Fibroblast of pulmonary artery (primary cell): ENCODE results near the gene SMAD7.

ENCODE experiments used
- DNase-seq: peaks from one replicate; pipeline ENCODE4 v3.0.0-alpha.2; 2010; ENCODE audit warnings: low read depth
- H3K4me3 ChIP-seq: replicated peaks from 2 replicates; pipeline ENCODE4 v1.5.1; 2011; ENCODE audit warnings: low read depth, mild to moderate bottlenecking, control low read depth, low read length, moderate library complexity
- TF ChIP-seq, protein P1 (sequence below): IDR thresholded peaks from 2 replicates; pipeline ENCODE4 v1.5.1; 2011; ENCODE audit warnings: mild to moderate bottlenecking, control low read depth, low read length, inconsistent platforms; ENCODE audit errors: missing control alignments

Gene SMAD7

DNA sequence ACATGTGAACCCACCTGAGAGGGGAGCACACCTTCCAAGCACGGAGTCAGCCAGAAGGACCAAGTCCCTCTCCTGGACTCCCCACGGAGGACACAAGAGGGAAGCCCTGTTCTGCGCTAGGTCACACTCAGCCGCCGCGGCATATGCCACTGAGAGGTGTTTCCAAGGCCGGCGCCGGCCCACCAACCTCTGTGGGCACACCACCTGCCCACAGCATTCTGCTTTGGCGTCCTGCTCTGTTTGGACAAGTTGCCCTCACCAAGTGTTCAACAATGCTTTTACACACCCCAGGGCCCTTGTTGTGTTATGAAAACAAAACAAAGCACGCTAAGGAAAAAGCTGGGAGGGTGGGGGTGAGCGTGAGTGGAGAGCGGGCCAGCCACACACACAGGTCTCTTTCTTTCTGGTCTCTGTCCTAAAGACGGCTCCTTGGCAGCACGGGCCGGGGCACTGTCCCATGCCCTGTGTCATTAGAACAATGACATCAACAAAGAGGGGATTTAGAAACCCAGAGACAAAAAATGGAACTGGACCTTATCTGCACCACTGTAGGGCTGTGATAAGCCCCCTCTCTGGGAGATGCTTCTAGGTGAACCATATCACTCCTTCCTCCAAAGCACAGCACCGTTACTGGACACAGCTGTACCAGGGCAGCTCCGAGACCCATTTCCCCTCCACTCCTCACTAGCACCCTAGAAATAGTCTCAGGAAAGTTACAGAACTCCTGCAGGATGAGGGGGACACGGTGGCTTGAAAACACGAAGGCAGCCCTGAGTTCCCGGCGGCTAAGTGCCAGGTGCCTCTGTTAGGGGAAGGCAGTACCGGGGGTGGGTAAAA, 17.0 kb downstream of the SMAD7 start:
- no peak overlapping the region for H3K4me3 ChIP-seq
- TF ChIP-seq, protein P1, sequence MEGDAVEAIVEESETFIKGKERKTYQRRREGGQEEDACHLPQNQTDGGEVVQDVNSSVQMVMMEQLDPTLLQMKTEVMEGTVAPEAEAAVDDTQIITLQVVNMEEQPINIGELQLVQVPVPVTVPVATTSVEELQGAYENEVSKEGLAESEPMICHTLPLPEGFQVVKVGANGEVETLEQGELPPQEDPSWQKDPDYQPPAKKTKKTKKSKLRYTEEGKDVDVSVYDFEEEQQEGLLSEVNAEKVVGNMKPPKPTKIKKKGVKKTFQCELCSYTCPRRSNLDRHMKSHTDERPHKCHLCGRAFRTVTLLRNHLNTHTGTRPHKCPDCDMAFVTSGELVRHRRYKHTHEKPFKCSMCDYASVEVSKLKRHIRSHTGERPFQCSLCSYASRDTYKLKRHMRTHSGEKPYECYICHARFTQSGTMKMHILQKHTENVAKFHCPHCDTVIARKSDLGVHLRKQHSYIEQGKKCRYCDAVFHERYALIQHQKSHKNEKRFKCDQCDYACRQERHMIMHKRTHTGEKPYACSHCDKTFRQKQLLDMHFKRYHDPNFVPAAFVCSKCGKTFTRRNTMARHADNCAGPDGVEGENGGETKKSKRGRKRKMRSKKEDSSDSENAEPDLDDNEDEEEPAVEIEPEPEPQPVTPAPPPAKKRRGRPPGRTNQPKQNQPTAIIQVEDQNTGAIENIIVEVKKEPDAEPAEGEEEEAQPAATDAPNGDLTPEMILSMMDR: no peak
- peak; percentile 6 for DNase-seq

DNA sequence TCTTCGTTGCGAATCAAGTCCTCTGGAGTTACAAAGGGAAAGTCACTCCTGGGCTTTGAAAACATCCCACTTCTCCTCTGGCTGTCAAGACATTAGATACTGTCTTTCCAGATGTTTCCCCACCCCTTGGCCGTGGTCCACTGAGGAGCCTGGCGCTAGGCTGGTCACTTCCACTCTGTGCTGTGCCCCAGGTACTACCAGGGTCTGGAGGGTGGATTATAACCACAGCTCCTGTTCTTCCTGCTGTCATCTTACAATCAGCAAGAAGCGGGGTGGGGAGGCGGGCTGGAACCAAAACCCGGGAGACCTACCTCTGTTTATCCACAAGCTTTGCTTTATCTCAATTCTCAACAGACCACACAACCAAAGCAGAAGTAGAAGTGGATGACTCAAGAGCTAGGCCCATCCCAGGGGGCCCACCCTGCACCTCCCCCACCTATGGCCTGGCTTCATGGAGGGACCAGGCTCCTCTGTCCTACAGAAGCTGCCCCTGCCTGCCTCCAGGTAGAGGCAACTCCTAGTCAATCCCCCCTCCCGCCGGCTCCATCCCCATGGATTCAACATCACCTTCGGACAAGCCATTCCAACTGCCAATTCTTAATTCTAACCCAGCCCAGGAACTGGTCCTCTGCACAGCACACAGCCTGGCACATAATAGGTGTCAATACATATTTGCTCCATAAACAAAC, 17.8 kb downstream of the SMAD7 start:
- no peak overlapping the region for H3K4me3 ChIP-seq
- peak; percentile 44 for DNase-seq

DNA sequence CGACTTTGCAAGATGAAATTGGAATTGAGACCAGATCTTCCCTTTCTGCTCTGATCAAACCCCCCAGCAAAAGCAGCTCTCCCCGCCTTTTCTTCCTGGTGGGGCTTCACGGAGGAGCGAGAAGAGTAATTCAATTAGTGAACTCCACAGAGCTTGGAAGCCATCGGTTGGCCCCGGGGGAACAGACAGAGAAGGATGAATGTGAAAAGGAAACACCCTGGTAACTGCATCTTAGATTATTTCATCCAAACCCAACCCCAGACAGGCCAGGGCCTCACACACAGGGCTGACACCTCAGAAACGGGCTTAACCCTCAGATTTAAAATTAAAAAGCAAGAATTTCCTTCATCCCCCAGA, 18.3 kb downstream of the SMAD7 start:
- DNase-seq: no peak
- TF ChIP-seq, protein P1: no peak
- no peak overlapping the region for H3K4me3 ChIP-seq

More for the DNA sequence above, 17.8 kb downstream of the SMAD7 start:
- TF ChIP-seq, protein P1: no peak

DNA sequence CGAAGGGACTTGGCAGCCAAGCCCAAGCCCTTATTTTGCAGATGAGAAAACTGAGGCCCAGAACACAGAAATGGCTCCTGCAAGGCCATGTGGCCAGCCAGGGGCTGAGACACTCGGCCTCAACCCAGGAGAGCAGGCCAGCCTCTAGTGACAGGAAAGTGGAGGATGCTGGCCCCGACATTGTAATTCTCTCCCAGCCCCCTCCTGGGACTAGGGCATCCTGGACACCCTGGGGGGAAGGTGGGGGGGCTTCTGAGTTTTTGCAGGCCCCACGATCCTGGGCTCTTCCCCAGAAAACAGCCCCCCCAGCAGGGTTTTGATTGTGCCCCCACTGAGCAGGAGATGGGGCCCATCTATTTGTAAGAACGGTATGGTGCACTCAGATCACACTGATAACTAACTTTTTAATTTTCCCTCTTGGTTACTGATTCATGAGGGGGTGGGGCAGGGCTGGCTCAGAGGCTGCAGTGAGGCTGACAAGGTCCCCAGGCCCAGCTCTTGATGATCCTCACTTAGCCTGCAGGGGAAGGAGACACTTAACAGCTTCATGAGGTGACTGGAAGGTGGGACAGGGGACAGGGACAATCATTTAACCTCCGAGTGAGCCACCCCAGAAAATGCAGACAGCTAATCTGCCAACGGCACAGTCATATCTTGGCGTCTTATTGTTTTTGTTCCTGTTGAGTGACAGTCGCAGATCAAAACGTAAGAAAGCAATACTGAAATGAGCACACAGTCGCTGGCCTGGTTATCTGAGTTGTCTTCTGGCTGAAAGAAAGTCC, 18.9 kb downstream of the SMAD7 start:
- TF ChIP-seq, protein P1: no peak

DNA sequence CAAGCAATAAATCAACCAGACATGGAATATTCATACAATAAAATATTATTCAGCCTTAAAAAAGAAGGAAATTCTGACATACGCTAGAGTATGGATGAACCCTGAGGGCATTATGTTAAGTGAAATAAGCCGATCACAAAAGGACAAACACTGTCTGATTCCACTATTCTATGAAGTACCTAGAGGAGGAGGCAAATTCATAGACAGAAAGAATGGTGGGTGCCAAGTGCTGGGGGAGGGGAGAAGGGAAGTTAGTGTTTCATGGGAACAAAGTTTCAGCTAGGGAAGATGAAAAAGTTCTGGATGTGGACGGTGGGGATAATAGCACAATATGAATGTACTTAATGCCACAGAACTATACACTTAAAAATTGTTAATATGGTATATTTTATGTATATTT, 19.8 kb downstream of the SMAD7 start:
- no peak overlapping the region for H3K4me3 ChIP-seq
- DNase-seq: peak; percentile 11
- TF ChIP-seq, protein P1: no peak

More for the DNA sequence above, 18.9 kb downstream of the SMAD7 start:
- H3K4me3 ChIP-seq: no peak overlapping the region
- DNase-seq: peak; percentile 16

DNA sequence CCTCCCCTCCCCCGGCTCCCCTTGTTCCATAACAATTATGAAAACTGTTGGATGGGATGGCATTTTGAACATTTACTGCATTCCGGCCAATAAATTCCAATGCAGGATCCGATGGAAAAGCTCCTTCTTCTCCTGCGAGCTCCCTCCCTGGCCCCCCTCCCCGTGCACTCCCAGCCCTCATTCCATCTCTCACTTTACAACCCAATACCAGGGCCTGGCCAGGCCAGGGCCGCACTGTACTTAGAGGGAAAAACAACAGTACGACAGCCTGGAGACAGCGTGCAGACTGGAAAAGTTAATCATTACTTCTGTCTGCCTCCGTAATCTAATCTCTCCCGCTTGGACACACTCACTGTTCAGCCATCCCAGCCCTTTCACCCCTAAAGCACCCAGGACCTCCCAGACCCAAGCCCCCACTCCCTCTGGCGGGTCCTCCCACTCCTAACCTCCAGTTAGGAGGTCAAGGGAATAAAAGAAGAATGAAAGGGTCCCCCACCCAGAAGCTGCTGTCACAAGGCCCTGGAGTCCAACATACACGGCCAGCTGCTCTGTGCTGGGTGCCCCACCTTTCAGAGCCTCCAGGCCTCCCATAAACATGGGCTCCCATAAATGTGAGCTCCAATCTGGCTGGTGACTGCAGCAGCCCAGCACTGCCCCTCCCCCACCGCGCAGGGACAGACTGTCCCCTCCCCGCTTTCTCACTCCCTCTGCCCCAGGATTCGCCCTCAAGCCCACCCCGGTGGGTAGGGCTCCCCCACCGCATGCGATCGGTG, 20.6 kb downstream of the SMAD7 start:
- DNase-seq: peak; percentile 77
- TF ChIP-seq, protein P1: no peak
- H3K4me3 ChIP-seq: peak overlapping the region; percentile 22
